OCI-LY3 (cell line): ENCODE measurements around the gene MUC16.
"Not testable (repeated sequence)": the region's sequence is repeated elsewhere in the genome, so short reads cannot be mapped to it uniquely, and the experiment has no call there.

Source experiments
- H2AFZ ChIP-seq: fragments of 200-600, 300-600 bp; shearing (Covaris generic); 2 replicates; pipeline ENCODE4 v1.6.0; 2014; ENCODE audit warnings: antibody characterized with exemption, low read depth, low read length
- H3K27ac ChIP-seq: fragments of 200-600, 300-600 bp; sonication (generic); 2 replicates; pipeline ENCODE4 v1.5.1; 2014; ENCODE audit warnings: mild to moderate bottlenecking, low read length, moderate library complexity, mixed read lengths
- H3K27me3 ChIP-seq: fragments of 200-600, 300-600 bp; sonication (generic); 2 replicates; pipeline ENCODE4 v1.6.1; 2014; ENCODE audit warnings: low read depth, low read length, mixed read lengths
- H3K36me3 ChIP-seq: fragments of 200-600, 300-600 bp; sonication (generic); replicated peaks from 2 replicates; pipeline ENCODE3; 2014; ENCODE audit warnings: low read depth, low read length, mixed read lengths
- H3K4me1 ChIP-seq: fragments of 300-600, 200-600 bp; sonication (generic); 2 replicates; pipeline ENCODE4 v1.6.1; 2014; ENCODE audit warnings: low read length, mixed read lengths
- H3K4me2 ChIP-seq: fragments of 200-600, 300-600 bp; sonication (generic); 2 replicates; pipeline ENCODE4 v1.6.1; 2014; ENCODE audit warnings: low read length, mixed read lengths
- H3K4me3 ChIP-seq: fragments of 300-600, 200-600 bp; sonication (generic); 2 replicates; pipeline ENCODE4 v1.5.1; 2014; ENCODE audit warnings: antibody characterized with exemption, mild to moderate bottlenecking, low read length, moderate library complexity
- H3K79me2 ChIP-seq: fragments of 300-600, 200-600 bp; shearing (Covaris generic); 2 replicates; pipeline ENCODE4 v1.6.1; 2014; ENCODE audit warnings: mild to moderate bottlenecking, low read length, mixed read lengths
- H3K9ac ChIP-seq: fragments of 300-600, 200-600 bp; shearing (Covaris generic); 2 replicates; pipeline ENCODE4 v1.6.0; 2014; ENCODE audit warnings: mild to moderate bottlenecking, low read length, moderate library complexity
- H3K9me3 ChIP-seq: fragments of 200-600, 300-600 bp; shearing (Covaris generic); 2 replicates; pipeline ENCODE4 v1.6.1; 2014; ENCODE audit warnings: low read length, mixed read lengths; ENCODE audit not compliant: insufficient read depth
- H4K20me1 ChIP-seq: fragments of 200-600, 300-600 bp; sonication (generic); 2 replicates; pipeline ENCODE4 v1.6.1; 2016; ENCODE audit warnings: low read length, mixed read lengths; ENCODE audit not compliant: insufficient read depth
- EZH2phosphoT487 ChIP-seq: fragments of 200-600 bp; shearing (Covaris generic); IDR thresholded peaks from 2 replicates; pipeline ENCODE4 v1.6.1; 2018; ENCODE audit warnings: antibody characterized with exemption, mixed run types, low read depth
- TF ChIP-seq, protein P1 (sequence below): fragments of 200-600, 300-600 bp; sonication (generic); IDR thresholded peaks from 2 replicates; pipeline ENCODE4 v1.5.1; 2014; ENCODE audit warnings: antibody characterized with exemption, low read length, low read depth

Gene MUC16

DNA sequence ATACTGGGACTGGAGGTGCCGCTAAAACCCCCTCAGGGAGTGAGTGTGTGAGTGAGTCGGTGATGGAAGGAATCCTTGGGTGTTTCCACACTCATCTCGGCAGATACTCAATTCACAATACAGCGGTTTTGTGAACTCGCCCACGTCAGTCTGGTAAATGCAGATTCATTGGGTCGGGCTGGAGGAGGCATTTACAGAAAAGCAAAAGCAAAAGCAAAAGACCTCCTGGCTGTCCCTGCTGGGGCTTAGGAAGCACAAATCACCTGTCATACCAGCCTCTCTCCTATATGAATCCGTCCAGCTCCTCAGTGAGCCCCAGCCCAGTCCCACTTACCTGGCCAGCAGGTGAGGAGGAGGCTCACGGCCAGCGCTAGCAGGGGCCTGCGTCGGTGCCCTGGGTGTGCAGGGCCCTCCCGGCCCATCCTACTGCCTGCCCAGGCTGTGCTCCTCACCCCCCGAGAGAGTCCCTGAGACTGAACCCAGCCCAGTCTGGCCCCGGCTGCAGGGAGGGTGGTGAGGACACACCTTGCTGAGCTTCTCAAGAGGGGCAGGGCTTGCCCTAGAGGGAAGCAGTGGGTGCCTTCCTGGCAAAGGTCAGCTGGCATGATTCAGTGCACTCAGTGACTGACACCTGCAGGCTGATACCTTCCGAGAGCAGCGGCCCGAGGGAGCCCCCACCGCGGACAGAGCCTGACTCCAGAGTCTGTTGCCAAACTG lies at the start of gene MUC16:
Gene MUC16, minus strand, starts transcription at position 475 of the 717 bp plus-strand sequence.
- Histone ChIP-seq H2AFZ (no peak within 1 kb of the TSS), H3K79me2 (no peaks in the 10 kb centered on the region), H3K9me3 (0 out of 2 replicates have a peak, but pooled peaks cover 3% of the 10 kb centered on the region), H3K4me2 (no peak within 1 kb of the TSS), H3K36me3 (no peaks in the 10 kb centered on the region), H4K20me1 (no peaks in the 10 kb centered on the region), H3K4me1 (no peaks in the 10 kb centered on the region), H3K27ac (no peak within 1 kb of the TSS), H3K27me3 (no peaks in the 10 kb centered on the region), H3K4me3 (no peak within 1 kb of the TSS), H3K9ac (no peak within 1 kb of the TSS)
- TF ChIP-seq, protein P1, sequence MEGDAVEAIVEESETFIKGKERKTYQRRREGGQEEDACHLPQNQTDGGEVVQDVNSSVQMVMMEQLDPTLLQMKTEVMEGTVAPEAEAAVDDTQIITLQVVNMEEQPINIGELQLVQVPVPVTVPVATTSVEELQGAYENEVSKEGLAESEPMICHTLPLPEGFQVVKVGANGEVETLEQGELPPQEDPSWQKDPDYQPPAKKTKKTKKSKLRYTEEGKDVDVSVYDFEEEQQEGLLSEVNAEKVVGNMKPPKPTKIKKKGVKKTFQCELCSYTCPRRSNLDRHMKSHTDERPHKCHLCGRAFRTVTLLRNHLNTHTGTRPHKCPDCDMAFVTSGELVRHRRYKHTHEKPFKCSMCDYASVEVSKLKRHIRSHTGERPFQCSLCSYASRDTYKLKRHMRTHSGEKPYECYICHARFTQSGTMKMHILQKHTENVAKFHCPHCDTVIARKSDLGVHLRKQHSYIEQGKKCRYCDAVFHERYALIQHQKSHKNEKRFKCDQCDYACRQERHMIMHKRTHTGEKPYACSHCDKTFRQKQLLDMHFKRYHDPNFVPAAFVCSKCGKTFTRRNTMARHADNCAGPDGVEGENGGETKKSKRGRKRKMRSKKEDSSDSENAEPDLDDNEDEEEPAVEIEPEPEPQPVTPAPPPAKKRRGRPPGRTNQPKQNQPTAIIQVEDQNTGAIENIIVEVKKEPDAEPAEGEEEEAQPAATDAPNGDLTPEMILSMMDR, result no peak
- no peak for TF ChIP-seq EZH2phosphoT487

DNA sequence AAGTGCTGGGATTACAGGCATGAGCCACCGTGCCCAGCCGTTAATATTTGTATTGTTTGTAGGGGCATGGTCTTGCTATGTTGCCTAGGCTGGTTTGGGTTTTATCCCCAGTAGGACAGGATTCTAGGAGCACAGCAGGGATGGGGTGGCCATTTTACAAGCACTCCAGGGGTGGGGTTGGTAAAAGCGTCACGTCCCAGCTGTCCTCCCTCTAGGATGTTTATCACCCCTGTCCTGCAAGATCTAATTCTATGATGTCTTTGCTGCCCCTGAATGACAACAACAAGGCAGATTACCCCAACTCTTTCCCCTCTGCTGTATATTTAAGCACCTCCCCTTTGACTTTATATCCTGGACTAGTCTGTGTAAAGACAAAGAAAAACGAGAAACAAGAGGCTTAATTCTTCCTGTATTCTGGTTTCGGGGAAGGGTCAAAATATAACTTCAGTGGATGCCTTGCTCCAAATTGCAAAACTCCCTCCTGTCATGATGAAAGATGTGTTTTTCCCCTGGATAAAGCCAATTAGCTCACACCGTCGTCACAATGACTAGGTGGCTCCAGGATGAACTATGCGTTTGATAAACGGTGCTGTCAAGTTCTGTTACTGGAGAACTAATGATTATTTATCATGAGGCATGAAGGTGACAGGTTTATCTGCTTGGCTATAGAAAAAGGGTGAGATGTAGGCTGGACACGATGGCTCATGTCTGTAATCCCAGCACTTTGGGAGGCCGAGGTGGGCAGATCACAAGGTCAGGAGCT lies 48.9 kb upstream of the MUC16 start:
- H3K4me3 ChIP-seq, result no peak overlapping the region
- H3K9ac ChIP-seq, result no peak overlapping the region
- no peaks in the 10 kb centered on the region for H3K27me3 ChIP-seq
- TF ChIP-seq, protein P1, result no peak
- TF ChIP-seq EZH2phosphoT487, result no peak
- H3K36me3 ChIP-seq, result no peaks in the 10 kb centered on the region
- H4K20me1 ChIP-seq, result no peaks in the 10 kb centered on the region
- H3K9me3 ChIP-seq, result no peaks in the 10 kb centered on the region
- no peak overlapping the region for H2AFZ ChIP-seq
- no peaks in the 10 kb centered on the region for H3K4me1 ChIP-seq
- no peaks in the 10 kb centered on the region for H3K79me2 ChIP-seq
- no peak overlapping the region for H3K27ac ChIP-seq
- H3K4me2 ChIP-seq, result no peak overlapping the region

DNA sequence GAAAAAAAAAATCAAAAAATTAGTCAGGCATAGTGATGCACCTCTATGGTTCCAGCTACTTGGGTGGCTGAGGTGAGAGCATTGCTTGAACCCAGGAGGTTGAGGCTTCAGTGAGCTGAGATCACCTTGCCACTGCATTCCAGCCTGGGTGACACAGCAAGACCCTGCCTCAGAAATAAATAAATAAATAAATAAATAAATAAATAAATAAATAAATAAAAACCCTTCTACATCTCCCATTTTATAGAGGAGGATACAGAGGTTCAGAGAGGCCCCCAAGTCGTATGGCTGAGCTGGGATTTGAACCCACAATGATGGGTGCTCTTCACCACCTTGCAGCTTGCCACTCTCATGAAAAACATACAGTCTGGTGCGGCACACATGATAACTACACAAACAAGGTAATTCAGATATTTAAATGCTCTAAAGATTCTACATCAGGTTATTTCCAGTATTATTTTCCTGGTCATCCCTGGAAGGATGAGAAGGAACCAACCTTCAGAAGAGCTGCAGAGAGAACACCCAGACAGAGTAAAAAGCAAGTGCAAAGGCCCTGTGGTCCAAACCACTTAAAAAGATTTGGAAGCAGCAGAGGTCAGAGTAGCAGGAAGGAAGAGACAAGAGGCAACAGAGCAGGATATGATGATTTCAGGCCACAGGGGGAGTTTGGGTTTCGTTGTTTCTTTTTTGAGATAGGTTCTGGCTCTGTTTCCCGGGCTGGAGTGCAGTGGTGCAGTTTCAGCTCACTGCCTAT lies 47.5 kb upstream of the MUC16 start:
- Histone ChIP-seq H4K20me1 (no peaks in the 10 kb centered on the region), H3K79me2 (no peaks in the 10 kb centered on the region), H3K9ac (no peak overlapping the region), H3K36me3 (no peaks in the 10 kb centered on the region), H3K4me2 (no peak overlapping the region), H3K9me3 (no peaks in the 10 kb centered on the region), H3K4me1 (no peaks in the 10 kb centered on the region), H3K4me3 (no peak overlapping the region), H3K27ac (no peak overlapping the region), H3K27me3 (no peaks in the 10 kb centered on the region), H2AFZ (no peak overlapping the region)
- TF ChIP-seq, protein P1, result no peak
- no peak for TF ChIP-seq EZH2phosphoT487

DNA sequence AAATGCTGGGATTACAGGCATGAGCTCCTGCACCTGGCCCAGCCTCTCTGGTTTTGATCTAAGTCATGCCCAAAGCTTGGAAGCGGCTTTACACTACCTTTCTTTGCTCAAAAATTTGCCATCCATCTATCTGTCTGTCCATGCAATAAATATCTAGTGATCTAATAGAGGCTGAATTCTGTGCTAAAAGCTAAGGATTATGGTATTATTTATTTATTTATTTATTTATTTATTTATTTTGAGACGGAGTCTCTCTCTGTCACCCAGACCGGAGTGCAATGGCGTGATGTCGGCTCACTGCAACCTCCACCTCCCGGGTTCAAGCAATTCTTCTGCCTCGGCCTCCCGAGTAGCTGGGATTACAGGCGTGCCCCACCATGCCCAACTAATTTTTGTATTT lies 45.9 kb upstream of the MUC16 start:
- H3K4me1 ChIP-seq, H3K27me3 ChIP-seq: not testable (repeated sequence)

More for the DNA sequence above, 45.9 kb upstream of the MUC16 start:
- not testable (repeated sequence) for H2AFZ ChIP-seq, H3K36me3 ChIP-seq, H3K79me2 ChIP-seq, H3K4me2 ChIP-seq, H3K9me3 ChIP-seq, H3K27ac ChIP-seq, H4K20me1 ChIP-seq, H3K4me3 ChIP-seq, H3K9ac ChIP-seq
